Activated T-cell treated with anti-CD3 and anti-CD28 coated beads for 4 hours (primary cell): Measurements from ENCODE around the gene ERC2.

Experiments used
- DNase-seq: peaks from one replicate; pipeline ENCODE4 v3.0.0-alpha.2; 2020

Gene ERC2

DNA sequence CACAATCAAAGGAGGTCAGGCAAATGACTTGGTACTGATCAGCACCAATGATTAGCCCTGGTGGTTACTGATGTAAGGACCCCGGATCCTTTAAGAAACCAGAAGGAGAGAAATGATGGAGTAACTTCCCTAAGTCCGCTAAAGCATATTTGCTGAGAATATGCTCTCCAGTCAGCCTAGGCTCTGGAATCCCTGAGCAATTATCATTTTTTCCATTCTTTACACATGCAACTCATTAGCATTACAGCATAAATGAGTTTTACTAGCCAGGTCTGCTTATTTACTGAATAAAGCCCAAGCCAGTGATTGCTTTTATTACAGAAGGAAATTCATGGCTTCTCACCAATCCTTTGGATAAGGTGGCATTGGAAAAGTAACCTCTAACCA is 842.0 kb downstream of the ERC2 start:
- DNase-seq, result no peak

DNA sequence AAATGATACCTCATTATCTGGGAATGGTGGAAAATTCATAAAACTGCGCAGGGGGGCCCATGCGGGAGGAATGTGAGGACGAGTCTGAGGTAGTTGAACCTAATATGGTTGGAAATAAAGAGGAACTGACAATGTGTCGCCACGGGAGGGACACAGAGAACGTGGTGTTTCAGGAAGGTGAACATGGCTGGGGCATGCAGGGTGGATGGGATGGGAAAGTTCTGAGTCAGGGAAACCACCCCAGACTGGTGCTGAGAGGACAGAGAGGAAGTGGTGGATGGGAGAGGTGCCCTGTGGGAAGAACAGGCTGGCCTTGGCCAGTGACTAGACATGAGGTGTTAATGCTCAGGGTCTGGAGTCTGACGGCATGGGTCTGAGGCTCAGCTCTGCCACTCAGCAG is 844.0 kb downstream of the ERC2 start:
- no peak for DNase-seq

DNA sequence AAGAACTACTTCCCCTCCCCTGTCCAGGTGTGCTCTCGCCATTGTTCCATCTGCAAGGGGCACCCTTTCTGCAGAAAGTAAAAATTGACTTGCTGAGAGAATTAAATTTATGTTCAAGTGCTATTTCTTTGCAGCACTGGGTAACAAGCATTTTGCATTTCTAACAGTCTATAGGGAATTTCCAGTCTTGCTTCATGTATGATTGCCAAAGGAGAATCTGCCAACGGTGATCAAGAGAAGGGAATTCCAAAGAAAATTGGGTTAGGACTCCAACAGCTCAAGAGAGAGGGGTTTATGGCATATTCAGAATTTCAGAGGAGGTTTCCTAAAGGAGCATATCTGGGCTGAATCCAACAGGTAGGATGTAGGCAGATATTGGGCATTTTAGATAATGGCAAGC is 844.5 kb downstream of the ERC2 start:
- DNase-seq, result no peak

DNA sequence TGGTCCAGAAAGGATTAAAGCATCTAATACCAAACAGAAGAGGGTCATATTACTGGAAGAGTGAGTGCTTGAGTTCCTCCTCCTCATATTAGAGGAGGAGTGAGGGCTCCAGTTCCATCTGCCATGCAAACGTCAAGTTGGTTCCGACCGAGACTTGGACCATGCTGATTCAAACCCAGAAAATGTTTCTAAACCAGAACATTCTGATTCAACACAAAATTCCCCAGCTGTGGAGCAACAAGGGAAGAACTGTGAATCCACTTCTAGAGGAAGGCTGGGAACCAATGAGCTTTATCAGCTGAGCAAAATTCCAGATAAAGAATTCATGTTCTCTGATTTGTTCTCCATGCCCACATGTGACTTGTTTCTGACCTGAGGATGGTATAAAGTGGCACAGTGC is 845.5 kb downstream of the ERC2 start:
- no peak for DNase-seq

DNA sequence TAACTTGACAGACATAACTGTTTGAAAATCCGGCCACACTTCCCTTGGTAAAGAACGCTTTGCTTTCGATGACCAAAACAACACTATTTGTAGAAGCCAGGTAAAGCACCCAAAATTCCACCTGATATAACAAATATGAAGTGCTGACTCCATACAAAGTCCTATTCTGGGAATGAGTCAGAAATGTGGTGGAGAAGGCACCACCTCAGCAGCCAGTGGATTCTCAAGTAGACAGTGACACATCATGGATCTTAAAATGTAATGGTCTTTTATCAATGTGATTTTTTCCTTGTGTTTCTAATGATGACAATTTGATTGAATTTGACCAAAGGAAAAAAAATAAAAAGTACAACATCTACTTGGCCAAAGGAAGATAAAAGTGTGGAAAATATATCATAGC is 846.2 kb downstream of the ERC2 start:
- DNase-seq, result no peak

DNA sequence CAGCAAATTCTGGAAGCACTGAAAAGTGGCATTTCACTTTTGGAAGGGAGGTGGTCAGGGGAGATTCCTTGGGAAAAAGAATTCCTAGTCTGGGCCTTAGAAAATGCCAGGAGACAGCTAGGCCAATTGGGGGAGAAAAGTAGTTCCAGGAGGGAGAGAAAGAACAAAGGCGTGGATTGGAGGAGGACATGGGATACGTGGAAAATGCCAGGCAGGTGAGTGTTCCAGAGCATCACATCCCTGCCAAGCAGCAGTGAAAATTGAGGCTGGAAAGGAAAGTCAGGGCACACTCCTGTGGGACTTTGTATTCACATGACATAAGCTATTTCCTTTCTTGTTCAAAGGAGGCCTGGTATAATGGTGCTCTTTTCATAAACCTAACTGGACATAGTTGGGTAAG is 846.6 kb downstream of the ERC2 start:
- no peak for DNase-seq

DNA sequence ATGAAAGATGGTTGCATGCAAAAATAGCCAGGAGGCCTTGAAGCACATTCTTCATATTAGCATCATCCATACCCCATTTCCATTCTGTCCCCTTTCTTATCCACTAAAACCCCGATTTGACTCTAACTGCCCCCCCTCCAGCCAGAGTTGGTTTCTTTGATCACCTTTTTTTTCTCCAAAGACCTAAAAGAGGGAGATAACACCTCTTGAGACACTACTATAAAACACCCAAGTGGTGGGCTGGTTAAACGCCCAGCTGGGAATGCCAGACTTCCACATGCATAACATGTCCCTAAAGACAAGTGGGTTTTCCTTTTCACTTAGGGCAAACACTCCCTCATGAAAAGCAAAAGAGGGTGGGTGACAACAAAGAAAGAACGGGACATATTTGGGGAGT is 847.2 kb downstream of the ERC2 start:
- no peak for DNase-seq

DNA sequence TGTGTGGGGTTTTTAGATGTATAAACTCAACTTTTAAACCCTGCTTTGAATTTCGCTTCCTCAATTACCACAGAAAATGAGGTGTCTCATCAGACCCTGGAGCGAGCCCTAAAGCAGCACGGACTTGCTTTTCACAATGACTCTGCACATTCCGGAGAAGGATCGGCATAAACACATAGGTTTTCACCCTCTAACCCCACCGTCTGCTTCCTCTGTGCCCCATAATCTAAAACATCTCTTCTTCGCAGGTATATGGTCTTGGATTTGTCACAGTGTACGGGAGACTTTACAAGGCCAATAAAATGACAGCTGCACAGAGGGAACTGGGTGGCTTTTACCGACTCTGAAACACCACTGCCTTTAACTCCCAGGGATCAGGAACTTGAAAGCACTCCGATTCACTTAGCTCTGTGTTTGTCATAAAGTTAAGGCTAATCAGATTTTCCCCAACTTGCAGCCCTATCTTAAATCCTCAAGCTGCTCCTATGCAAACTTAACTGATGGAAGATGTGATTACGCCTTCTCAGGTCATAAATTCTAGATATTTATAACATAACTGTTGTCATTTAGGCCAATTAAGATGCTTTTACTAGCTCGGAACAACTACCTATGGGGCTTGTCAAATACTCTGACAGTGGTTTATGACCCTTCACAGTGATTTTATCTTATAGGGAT is 847.8 kb downstream of the ERC2 start:
- no peak for DNase-seq

DNA sequence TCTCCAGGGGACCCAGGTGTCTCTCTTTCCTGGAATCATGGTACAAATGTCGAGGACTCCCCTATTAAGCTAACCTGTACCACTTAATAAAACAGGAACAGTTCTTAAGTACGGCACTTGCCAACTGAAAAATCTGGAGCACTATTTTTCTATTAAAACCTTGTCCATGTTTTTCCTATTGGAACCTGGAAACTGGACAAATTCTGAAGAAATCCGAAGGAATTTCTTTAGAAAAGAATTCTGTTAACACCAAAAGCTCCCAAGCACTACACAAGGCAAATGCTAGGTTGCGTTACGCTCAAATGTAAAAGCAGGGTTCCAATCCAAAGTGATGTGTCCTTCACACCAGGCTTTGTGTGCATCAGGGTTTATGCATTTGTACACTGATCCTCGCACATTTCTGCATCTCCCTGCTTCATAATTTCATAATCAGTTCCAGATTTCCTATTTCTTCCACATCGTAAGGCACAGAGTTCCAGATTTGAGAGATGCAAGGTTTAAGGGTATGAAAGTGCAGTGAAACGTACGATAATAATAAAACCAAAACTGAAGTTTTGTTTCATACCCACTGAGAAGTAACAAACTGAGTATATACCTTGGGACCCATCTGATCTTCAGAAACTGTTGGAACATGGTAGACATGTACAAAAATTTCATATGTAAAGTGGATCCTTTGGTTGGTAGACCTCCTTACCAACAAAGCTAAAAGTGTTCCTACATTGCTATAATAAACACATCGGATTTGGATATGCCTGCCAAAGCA is 849.0 kb downstream of the ERC2 start:
- DNase-seq, result no peak

DNA sequence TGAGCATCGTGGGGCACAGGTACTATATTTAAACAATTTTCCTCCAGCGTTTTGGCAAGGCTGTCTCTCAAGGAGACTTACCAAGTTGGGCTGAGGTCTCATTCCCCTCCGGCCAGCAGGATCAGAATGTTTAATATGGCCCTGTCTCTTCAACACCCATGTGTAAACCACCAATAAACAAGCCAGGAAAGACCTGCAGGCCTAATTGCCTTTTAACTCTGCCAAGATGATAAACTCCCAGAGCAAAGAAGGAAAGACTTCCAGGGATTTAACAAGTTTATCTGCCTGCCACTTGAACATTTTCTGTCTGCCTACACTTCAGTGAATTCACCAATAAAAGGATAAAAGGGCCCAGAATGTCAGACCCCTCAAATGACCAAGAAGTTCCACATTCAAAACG is 850.9 kb downstream of the ERC2 start:
- no peak for DNase-seq

DNA sequence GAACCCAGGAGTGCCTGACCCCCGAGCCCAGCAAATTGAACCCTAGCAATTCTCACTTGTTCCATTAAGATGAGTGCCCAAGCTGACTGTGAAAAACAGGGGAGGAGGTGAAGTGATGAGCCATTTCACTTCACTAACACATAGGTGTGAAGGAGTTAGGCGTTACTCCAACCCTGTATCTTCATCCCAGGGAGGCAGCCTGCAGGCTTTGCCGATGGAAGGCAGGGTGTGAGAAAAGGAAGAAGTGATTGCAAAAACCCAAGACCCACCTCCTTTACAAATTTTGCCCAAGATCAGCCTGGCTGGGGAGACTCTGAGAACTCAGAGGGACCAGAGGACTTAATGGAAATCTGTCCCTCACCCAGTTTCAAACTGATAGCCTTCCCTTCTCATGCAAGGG is 851.5 kb downstream of the ERC2 start:
- DNase-seq, result no peak

DNA sequence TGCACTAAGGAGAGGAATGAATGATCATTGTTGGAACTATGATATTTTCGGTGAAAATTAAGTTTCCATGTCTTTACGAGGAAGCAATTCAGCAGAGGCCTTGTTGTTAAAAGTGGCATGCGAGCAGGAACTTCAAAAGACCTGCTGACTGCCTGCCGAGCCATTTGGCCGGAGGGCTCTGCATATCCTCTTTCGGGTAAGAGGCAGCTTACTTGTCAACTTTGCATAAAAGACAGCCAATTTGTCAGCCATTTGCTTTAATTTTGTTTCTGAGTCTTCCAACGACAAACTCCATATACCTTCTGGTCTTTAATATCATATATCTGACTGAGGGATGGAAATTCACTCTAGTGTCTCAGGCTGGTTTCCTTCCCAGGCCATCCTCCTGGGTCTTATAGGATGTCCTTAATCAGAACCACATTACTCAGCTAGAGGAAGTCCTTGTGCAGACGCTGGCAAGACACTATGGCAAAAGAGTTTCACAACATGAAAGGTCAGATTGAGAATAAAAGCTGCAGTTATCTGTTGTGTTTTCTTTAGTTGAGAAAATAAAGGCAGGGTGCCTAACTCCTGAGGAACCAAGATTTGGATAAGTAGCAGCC is 852.5 kb downstream of the ERC2 start:
- no peak for DNase-seq

DNA sequence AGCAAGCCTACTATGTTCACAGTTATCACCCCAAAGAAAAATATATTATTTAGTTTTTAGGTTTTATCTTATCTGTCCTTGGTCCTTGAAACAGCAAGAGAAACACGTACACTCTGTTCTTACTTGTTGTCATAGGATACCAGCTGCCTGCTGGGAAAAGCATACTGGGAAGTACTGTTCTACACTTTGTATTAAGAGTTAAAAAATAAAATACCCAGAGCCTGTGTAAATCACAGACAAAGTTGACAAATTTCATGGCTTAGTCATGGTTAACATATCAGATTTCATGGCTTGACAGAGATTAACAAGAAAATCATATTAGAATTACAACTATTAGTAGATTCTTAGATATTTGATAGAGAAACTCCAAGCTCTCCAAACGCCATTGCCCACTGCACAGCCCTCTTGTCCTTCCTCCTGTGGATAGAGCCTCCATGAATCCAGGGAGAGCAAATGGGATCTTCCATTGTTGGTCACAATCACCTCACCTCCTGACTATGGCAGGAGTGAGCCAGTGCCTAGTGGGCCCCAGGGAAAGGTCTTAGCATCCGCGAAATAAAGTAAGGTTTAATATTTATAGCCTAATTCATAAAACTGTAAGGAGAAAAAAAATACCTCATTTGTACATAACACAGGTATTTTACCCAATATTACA is 853.1 kb downstream of the ERC2 start:
- DNase-seq, result no peak

DNA sequence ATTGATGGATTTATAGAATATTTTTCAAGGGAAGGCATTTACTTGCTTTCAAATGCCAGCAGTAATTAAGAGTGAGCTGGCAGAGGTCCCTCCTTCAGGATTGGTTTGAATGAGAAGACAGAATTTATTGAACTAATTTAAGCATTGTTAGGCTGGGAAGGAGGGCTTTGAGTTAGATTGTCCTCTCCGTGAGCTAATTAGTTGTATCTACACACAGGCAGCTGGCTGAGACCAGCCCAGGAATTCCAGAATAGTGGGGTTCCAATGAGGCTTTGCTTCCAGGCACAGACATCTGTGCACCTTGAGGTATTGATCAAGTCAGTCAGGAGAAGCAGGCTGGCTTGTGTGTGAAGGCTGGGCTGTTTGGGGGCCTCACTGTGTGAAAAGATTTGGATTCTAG is 857.1 kb downstream of the ERC2 start:
- no peak for DNase-seq

DNA sequence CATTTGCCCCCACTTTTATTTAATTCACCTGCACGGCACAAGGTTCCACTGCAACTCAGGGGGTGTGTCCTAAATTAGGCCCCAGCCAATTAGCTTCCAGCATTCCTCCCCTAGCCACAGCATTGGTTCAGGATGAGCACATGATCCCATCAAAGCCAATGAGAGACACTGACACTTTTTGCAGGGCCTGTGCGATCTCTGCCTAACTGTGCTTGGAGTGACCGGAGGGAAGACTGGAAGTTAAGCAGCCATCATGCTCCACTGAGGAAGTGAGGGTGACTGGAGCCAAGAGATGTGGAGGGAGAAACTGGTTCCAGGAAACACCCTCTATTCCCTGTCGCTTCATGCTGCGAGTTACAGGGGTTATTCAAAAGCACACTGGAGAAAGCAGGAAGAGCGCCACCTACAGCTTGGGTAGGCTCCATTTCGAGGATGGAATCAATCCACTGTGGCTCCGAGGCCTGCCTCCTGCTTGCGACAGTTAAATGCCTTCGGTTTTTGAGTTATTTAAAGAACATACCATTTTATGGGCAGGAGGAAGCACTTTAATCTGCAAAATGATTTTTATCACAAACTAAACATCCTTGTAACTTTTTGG is 858.9 kb downstream of the ERC2 start:
- DNase-seq, result no peak

DNA sequence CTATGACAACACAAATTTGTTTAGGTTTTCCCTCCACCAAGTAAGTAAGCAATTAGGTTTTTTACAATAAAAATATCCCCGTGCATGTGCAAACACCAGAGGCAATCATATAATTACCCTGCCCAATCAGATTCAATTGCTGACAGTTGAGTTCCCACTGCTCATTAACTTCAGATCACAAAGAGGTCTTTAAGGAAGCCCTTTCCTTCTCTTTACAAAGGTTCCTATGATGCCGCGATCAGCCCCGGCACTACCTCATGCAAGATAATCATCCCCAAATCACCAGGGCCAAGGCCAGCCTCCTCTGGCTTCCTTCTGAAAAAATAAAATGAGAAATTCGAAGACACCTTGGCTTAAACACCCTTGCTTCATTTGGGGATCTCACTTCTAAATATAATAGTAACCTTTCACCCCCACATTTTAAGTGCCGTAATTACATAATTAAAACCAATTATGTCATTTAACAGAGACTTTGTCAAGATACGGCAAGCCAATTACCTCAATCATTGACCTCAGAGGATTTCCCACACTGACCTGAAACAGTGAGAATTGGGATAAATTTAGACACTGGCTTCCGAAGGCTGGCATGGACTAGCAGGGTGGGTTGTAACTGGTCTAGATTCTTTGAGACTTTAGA is 859.8 kb downstream of the ERC2 start:
- no peak for DNase-seq

DNA sequence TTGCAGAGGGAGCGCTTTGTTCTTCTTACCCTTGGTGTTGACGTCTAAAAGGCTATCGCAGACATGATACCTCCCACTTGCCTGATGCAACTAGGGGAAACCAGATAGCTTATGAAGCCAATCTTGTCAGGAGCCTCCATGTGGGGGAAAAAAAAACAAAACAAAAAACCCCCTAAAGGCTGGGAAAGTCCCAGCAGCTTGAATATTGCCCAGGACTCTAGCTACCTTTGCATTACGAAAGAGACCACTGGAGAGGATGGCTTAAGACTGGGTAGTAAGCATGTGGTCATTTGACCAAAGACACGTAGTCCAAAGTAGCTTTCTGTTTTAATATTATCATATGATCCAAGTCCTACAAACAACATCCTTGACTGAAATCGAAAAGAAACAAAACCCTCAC is 860.4 kb downstream of the ERC2 start:
- DNase-seq, result no peak

DNA sequence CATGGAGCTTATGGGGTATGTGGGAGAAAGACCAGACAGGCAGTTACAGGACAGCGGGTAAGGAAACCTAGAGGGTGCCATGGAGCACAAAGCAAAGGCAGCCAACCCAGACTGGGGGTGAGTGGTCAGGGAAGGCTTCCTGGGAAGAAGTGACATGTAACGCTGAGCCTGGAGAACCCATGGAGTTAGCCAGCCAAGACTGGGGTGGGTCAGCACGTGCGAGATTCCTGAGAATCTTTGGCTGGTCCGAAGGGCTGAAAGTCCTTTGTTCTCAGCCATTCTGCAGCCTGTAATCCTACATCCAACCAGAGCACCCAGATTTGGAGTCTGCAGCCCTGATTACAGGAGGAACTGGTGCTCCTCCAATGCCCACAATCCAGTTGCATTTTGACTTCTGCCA is 861.1 kb downstream of the ERC2 start:
- DNase-seq, result no peak

DNA sequence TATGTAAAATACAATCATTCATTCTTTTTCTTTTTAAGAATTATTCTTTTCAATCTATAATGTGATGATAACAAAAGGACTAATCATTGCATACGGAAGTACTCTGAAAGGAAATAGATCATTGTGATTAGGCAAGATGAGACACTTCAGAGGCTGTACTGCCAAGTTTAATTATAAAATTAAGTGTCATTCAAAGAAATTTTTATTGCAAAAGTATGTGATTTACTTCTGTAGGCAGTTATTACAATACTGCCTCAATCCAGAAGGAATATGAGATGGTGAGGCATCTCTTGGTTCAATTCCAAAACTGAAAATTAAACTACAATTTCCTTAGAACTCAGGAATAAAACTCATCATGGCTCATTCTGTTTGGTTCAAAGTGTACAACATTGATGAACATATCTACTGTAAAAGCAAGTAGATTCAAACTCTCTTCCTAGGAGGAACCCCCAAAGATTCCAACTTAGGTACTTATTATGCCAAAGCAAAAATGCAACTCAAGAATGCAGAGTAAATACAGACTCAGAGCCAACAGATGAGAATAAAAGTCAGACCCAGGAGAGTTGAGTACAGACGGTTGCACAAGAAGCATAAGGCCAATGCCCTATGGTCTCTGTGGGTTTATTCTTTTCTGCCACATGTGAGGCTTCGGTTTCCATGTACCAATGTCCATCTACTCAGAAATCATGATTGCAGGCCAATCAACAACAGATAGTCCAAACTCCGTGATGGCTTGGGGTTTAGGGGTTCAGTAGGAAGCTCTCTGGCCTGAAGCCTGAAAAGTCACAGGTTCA is 862.6 kb downstream of the ERC2 start:
- DNase-seq, result no peak

DNA sequence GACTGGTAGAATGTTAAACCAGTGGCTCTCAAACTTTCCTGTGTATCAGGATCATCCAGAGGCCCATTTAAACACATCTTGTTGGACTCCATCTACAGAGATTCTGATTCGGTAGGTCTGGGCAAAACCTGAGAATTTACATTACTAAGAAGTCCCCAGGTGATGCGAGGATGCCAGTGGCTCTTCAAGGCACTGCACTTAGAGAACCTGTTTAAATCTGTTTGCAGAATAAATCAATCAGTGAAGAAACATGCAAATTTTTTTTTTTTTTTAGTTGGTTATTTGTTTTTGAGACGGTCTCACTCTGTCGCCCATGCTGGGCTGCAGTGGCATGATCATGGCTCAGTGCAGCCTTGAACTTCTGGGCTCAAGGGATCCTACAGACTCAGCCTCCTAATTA is 863.4 kb downstream of the ERC2 start:
- DNase-seq, result no peak

DNA sequence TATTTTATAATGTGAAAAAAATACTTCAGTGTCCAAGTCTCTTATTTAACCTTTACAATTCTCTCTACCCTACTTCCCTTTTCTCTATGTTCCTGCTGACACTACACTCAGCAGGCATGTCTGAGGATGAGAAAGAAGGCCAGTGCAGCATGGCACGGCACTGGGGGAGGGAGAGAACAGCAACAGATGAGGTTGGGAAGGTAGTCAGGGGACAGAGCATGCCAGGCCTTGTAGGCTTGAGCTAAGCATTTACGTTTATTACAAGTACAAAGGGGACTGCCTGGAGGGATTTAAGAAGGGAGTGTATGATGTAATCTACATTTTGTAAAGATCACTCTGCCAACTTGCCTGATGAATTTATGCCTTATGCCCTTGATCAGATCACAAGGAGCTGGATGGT is 863.9 kb downstream of the ERC2 start:
- no peak for DNase-seq

DNA sequence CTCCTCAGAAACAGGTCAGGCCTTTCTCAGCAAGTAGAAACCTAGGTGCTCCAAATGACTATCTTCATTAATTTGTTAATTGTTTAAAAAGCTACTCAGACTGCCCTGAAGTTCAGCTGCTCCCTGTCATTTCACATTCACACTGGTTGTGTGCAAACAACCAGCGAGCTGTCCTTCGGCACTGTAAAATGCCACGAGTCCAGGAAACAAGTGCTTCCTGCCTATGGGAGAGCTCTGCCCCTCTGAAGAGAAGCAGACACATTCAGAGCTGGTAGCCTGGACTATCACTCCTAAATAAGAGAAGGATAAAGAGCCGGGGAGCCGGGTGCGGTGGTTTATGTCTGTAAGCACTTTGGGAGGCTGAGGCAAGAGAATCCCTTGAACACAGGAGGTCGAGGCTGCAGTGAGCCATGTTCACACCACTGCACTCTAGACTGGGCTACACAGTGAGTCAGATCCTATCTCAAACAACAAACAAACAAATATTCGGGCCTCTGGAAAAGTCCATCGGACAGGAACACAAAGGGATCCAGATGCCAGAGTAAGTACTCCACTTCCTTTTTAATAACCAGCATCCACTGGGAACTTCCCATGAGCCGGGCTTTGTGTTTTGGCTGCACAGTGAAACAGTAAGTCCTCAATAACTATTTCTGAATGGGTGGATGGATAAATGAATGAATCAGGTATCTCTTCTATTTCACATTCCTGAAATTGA is 866.7 kb downstream of the ERC2 start:
- DNase-seq, result no peak
